HCT116 (cell line): ENCODE results near the gene POU1F1. TPM values are rescaled to one million over a fixed set of nuclear protein-coding genes. Genes with fewer than 3 reads are reported as not detected.

Source experiments
- ATAC-seq: fragments of 200-7000 bp; cut with Tn5 transposase; 2 replicates; pipeline ENCODE4 v1.9.1; 2020; ENCODE audit warnings: mild to moderate bottlenecking, moderate library complexity
- BruUV-seq: library from RNA; stranded (reverse); fragments of 400-500 nt; replicated peaks from 2 replicates; lab custom pipeline; 2021; lab: Mats Ljungman, UMichigan
- CTCF ChIA-PET: fragments of 300-600 bp; sonication (Branson Sonifier 250); formaldehyde crosslinking; loops from one replicate; lab custom pipeline; 2021; ENCODE audit warnings: antibody characterized with exemption; lab: Charles Lee
- POLR2A ChIA-PET: fragments of 300-600, 350-600 bp; sonication (Branson Sonifier 250); formaldehyde crosslinking; loops from one replicate; lab custom pipeline; 2021; ENCODE audit warnings: antibody characterized with exemption; lab: Charles Lee
- RAD21 ChIA-PET, 2 experiments: fragments of 300-600 bp; sonication (Branson Sonifier 250); formaldehyde crosslinking; loops; one replicate each; lab custom pipeline; 2023; ENCODE audit warnings: low total read pairs in 2 of 2; ENCODE audit not compliant: uncharacterized antibody in 2 of 2, unreplicated experiment in 2 of 2, low non-redundant PET in 1 of 2; lab: Charles Lee
- DNase-seq: peaks from one replicate; pipeline ENCODE4 v3.0.0-alpha.2; 2010; ENCODE audit warnings: low read depth, low spot score
- H2AFZ ChIP-seq: fragments of 200-600 bp; shearing (Covaris generic), sonication (generic); 2 replicates; pipeline ENCODE4 v1.6.1; 2017; ENCODE audit warnings: low read depth, mixed run types, mixed read lengths, antibody characterized with exemption, low read length; ENCODE audit not compliant: poor library complexity, severe bottlenecking
- H3K27ac ChIP-seq: 2 replicates; pipeline ENCODE4 v1.5.1; 2012; ENCODE audit warnings: low read depth, low read length
- H3K27me3 ChIP-seq: fragments of 200-600 bp; sonication (generic); 2 replicates; pipeline ENCODE4 v1.6.1; 2016; ENCODE audit warnings: mixed run types, low read length, mixed read lengths; ENCODE audit not compliant: insufficient read depth
- H3K36me3 ChIP-seq, 2 experiments: fragments of 200-500 bp in 1 of 2; fragments of 200-600 bp in 1 of 2; sonication (Bioruptor generic) in 1 of 2; sonication (generic) in 1 of 2; 2 replicates each; pipeline versions ENCODE4 v1.5.1 to v1.6.1; 2014 to 2016; ENCODE audit warnings: low read length in 2 of 2, inconsistent platforms in 1 of 2, mixed read lengths in 1 of 2, mixed run types in 1 of 2; ENCODE audit not compliant: insufficient read depth in 2 of 2, control insufficient read depth in 1 of 2
- H3K4me1 ChIP-seq, 2 experiments: fragments of 200-600 bp in 1 of 2; sonication (generic) in 1 of 2; 2 replicates each; pipeline versions ENCODE4 v1.5.1 to v1.6.1; 2012 to 2017; ENCODE audit warnings: low read length in 2 of 2, inconsistent platforms in 1 of 2, mild to moderate bottlenecking in 1 of 2, mixed read lengths in 1 of 2, mixed run types in 1 of 2, moderate library complexity in 1 of 2; ENCODE audit not compliant: insufficient read depth in 2 of 2, control insufficient read depth in 1 of 2
- H3K4me2 ChIP-seq: fragments of 200-600 bp; sonication (generic); 2 replicates; pipeline ENCODE4 v1.6.1; 2017; ENCODE audit warnings: mixed run types, low read length, mixed read lengths
- H3K4me3 ChIP-seq, 2 experiments: fragments of 200-600 bp in 1 of 2; sonication (generic) in 1 of 2; replicated peaks in 1 of 2; 2 replicates each; pipeline ENCODE4 v1.5.1; 2011 to 2016; ENCODE audit warnings: low read length in 2 of 2, control low read depth in 1 of 2, low read depth in 1 of 2, mild to moderate bottlenecking in 1 of 2, mixed read lengths in 1 of 2, mixed run types in 1 of 2
- H3K79me2 ChIP-seq: fragments of 200-600 bp; sonication (generic); 2 replicates; pipeline ENCODE4 v1.6.1; 2017; ENCODE audit warnings: mild to moderate bottlenecking, mixed run types, low read length, moderate library complexity, mixed read lengths; ENCODE audit not compliant: insufficient read depth
- H3K9ac ChIP-seq: fragments of 200-600 bp; sonication (generic); 2 replicates; pipeline ENCODE4 v1.6.1; 2016; ENCODE audit warnings: low read length, mixed read lengths
- H3K9me2 ChIP-seq: fragments of 200-600 bp; sonication (generic), shearing (Covaris generic); 2 replicates; pipeline ENCODE4 v1.6.1; 2017; ENCODE audit warnings: mixed run types, mild to moderate bottlenecking, moderate library complexity; ENCODE audit not compliant: insufficient read depth
- H3K9me3 ChIP-seq, 2 experiments: fragments of 200-500 bp in 1 of 2; fragments of 200-600 bp in 1 of 2; sonication (Bioruptor generic) in 1 of 2; sonication (generic) in 1 of 2; 2 replicates each; pipeline ENCODE4 v1.6.1; 2014 to 2017; ENCODE audit warnings: low read length in 2 of 2, mixed read lengths in 2 of 2, inconsistent platforms in 1 of 2, low read depth in 1 of 2, mild to moderate bottlenecking in 1 of 2, mixed run types in 1 of 2, moderate library complexity in 1 of 2; ENCODE audit not compliant: control insufficient read depth in 1 of 2, insufficient read depth in 1 of 2
- H4K20me1 ChIP-seq: fragments of 200-600 bp; sonication (generic), shearing (Covaris generic); 2 replicates; pipeline ENCODE4 v1.6.1; 2017; ENCODE audit warnings: mixed run types, mild to moderate bottlenecking, moderate library complexity; ENCODE audit not compliant: insufficient read depth
- ATF3 ChIP-seq: IDR thresholded peaks from 2 replicates; pipeline ENCODE4 v1.6.1; 2012
- CEBPB ChIP-seq: IDR thresholded peaks from 2 replicates; pipeline ENCODE4 v1.6.1; 2012; ENCODE audit warnings: low read depth
- CTCF ChIP-seq, 3 experiments: fragments of 200-600 bp in 1 of 3; sonication (generic) in 1 of 3; IDR thresholded peaks in 2 of 3; conservative IDR thresholded peaks in 1 of 3; 2 replicates each; pipeline ENCODE4 v1.5.1; 2012 to 2017; ENCODE audit warnings: low read depth in 2 of 3, low read length in 2 of 3, antibody characterized with exemption in 1 of 3, borderline replicate concordance in 1 of 3, control low read depth in 1 of 3, mild to moderate bottlenecking in 1 of 3, mixed read lengths in 1 of 3, mixed run types in 1 of 3, moderate library complexity in 1 of 3; ENCODE audit not compliant: insufficient read depth in 1 of 3
- EGR1 ChIP-seq: IDR thresholded peaks from 2 replicates; pipeline ENCODE4 v1.6.1; 2012; ENCODE audit warnings: low read depth
- ELF1 ChIP-seq: IDR thresholded peaks from 2 replicates; pipeline ENCODE4 v1.6.1; 2012; ENCODE audit warnings: low read depth, borderline replicate concordance
- EZH2 ChIP-seq: fragments of 200-600 bp; sonication (generic); IDR thresholded peaks from 2 replicates; pipeline ENCODE4 v1.6.1; 2017; ENCODE audit warnings: antibody characterized with exemption, mixed run types
- MAX ChIP-seq: IDR thresholded peaks from 2 replicates; pipeline ENCODE4 v1.6.1; 2012
- POLR2A ChIP-seq: IDR thresholded peaks from 2 replicates; pipeline ENCODE4 v1.7.0; 2011; ENCODE audit warnings: borderline replicate concordance; ENCODE audit not compliant: insufficient read depth, insufficient read length; ENCODE audit errors: extremely low read depth
- POLR2AphosphoS5 ChIP-seq: IDR thresholded peaks from 2 replicates; pipeline ENCODE4 v1.6.1; 2011; ENCODE audit warnings: mild to moderate bottlenecking, low read depth, low read length, moderate library complexity
- RAD21 ChIP-seq: IDR thresholded peaks from 2 replicates; pipeline ENCODE4 v1.6.1; 2012; ENCODE audit warnings: low read depth, mild to moderate bottlenecking
- REST ChIP-seq: IDR thresholded peaks from 2 replicates; pipeline ENCODE4 v1.6.1; 2012; ENCODE audit warnings: low read depth
- SIN3A ChIP-seq: IDR thresholded peaks from 2 replicates; pipeline ENCODE4 v1.6.1; 2012; ENCODE audit warnings: low read depth
- SP1 ChIP-seq: IDR thresholded peaks from 2 replicates; pipeline ENCODE4 v1.6.1; 2012; ENCODE audit warnings: low read depth
- SRF ChIP-seq: IDR thresholded peaks from 2 replicates; pipeline ENCODE4 v1.6.1; 2012; ENCODE audit warnings: low read depth
- TCF7L2 ChIP-seq: IDR thresholded peaks from 2 replicates; pipeline ENCODE4 v1.7.0; 2011; ENCODE audit warnings: borderline replicate concordance, inconsistent platforms; ENCODE audit not compliant: insufficient read depth, insufficient read length; ENCODE audit errors: extremely low read depth
- YY1 ChIP-seq: IDR thresholded peaks from 2 replicates; pipeline ENCODE4 v1.6.1; 2011; ENCODE audit warnings: low read length, low read depth, moderate library complexity, mild to moderate bottlenecking; ENCODE audit not compliant: insufficient replicate concordance; ENCODE audit errors: extremely low read depth
- ZBTB33 ChIP-seq: IDR thresholded peaks from 2 replicates; pipeline ENCODE4 v1.6.1; 2011; ENCODE audit warnings: mild to moderate bottlenecking, low read length, moderate library complexity; ENCODE audit not compliant: insufficient replicate concordance; ENCODE audit errors: extremely low read depth
- ZNF274 ChIP-seq: fragments of 200-500 bp; sonication (Bioruptor generic); IDR thresholded peaks from 2 replicates; pipeline ENCODE4 v1.6.1; 2014; ENCODE audit warnings: mild to moderate bottlenecking, low read depth, low read length, inconsistent platforms
- intact Hi-C: fragments of 100-400 bp; cut with micrococcal nuclease; formaldehyde crosslinking; loops from 2 replicates; pipeline ENCODE4 v1.10.0; 2022
- total RNA-seq: library from RNA; stranded (reverse); gene quantifications from one replicate; pipeline ENCODE4 v1.2.1, GENCODE V29; 2021; ENCODE audit not compliant: unreplicated experiment

The POU1F1 gene
- total RNA-seq, 1 experiment from 2014 or later, result not detected

GRCh38 chr3:87248831-87249230 is 27.6 kb downstream of the POU1F1 start:
- H3K4me1 ChIP-seq, result peaks cover 0 to 3% of the 10 kb centered on the region in 2 experiments; a peak in 1 of 4 replicates
- DNase-seq (no peak), ATAC-seq (no peak)
- intact Hi-C loops, result no loop called here
- no peak overlapping the region for H3K4me3 ChIP-seq
- TF ChIP-seq POLR2AphosphoS5 (no peak), EZH2 (no peak), ATF3 (no peak), ELF1 (no peak), SIN3A (no peak), SRF (no peak), YY1 (no peak), TCF7L2 (no peak), CTCF (IDR thresholded peaks at IDR 0.05 in 2 of 3, conservative IDR thresholded peaks at IDR 0.05 in 1 of 3; ENCODE audit: borderline replicate concordance in 1 of 3, insufficient read depth in 1 of 3, low read depth in 2 of 3, low read length in 2 of 3) (no peak), ZBTB33 (no peak), SP1 (no peak), EGR1 (no peak), ZNF274 (no peak), MAX (no peak), POLR2A (no peak), CEBPB (no peak), RAD21 (no peak), REST (no peak)
- ChIA-PET POLR2A (interaction anchor here (1.3 kb wide), 1 partner anchor 10 kb away, joined by 3 read pairs; no protein-coding TSS in a partner anchor), RAD21 (no interaction called here), CTCF (no interaction called here)
- no peaks in the 10 kb centered on the region for H3K9me2 ChIP-seq
- no peak overlapping the region for H2AFZ ChIP-seq
- peaks cover 7% of the 10 kb centered on the region; the same call in 1 of the 2 replicates for H4K20me1 ChIP-seq
- no peak overlapping the region for H3K4me2 ChIP-seq
- no peak overlapping the region for H3K9ac ChIP-seq
- BruUV-seq, result no TSS peak
- H3K27me3 ChIP-seq, result no peaks in the 10 kb centered on the region
- peaks cover 8% of the 10 kb centered on the region; the same call in 1 of the 2 replicates for H3K79me2 ChIP-seq
- H3K27ac ChIP-seq, result no peak overlapping the region
- H3K36me3 ChIP-seq, result peaks cover 6 to 7% of the 10 kb centered on the region in 2 experiments; a peak in 3 of 4 replicates
- H3K9me3 ChIP-seq, result no peaks in the 10 kb centered on the region
